Subcutaneous adipose tissue (tissue), 4 donors: ENCODE measurements around the gene GAMT. TPM values are rescaled to one million over a fixed set of nuclear protein-coding genes. Genes with fewer than 3 reads are reported as not detected.

Source experiments
- total RNA-seq, 4 donors: library from RNA; depleted of rRNA; stranded (reverse); fragments of >200 nt; gene quantifications; one replicate each; pipeline ENCODE4 v1.1.0, GENCODE V29; 2016
- TF ChIP-seq, protein P1 (sequence below): fragments of 450-650 bp; IDR thresholded peaks from one replicate; pipeline ENCODE4 v1.5.1; 2016; ENCODE audit warnings: low read depth, mild to moderate bottlenecking, control low read depth, antibody characterized with exemption, moderate library complexity

GAMT gene
- total RNA-seq, 4 donors from 2014 or later = 4.2 to 29.3 (median 17.2) TPM

- TF ChIP-seq, protein P1, sequence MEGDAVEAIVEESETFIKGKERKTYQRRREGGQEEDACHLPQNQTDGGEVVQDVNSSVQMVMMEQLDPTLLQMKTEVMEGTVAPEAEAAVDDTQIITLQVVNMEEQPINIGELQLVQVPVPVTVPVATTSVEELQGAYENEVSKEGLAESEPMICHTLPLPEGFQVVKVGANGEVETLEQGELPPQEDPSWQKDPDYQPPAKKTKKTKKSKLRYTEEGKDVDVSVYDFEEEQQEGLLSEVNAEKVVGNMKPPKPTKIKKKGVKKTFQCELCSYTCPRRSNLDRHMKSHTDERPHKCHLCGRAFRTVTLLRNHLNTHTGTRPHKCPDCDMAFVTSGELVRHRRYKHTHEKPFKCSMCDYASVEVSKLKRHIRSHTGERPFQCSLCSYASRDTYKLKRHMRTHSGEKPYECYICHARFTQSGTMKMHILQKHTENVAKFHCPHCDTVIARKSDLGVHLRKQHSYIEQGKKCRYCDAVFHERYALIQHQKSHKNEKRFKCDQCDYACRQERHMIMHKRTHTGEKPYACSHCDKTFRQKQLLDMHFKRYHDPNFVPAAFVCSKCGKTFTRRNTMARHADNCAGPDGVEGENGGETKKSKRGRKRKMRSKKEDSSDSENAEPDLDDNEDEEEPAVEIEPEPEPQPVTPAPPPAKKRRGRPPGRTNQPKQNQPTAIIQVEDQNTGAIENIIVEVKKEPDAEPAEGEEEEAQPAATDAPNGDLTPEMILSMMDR = no peak
Observed at GRCh38 chr19:1361601-1362386, 39.5 kb downstream of the GAMT start.

DNA sequence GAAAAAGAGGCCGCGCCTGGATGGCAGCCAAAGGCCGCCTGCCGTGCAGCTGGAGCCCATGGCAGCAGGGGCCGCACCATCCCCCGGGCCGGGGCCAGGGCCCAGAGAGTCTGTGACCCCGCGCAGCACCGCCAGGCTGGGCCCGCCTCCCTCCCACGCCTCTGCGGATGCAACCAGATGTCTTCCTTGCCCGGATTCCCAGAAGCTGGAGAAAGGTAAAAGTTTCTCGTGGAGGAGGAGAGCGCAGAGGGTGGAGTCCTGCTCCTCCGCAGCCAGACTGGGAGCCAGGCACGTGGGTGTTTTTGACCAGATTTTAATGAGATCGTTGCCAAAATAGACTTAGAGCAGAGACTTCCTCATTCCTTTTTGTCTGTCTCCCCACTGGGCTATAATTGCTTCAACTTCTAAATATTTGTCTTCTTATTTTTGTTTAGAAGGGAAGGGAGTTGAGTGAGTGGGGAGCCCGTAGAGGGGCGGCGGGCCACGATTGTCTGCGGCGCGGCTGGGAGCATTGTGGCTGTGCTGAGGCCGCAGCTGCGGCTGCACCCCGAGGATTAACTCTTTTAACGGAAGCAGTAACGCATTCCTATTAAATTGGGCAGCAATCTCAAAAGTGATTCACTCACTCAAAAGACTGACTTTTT lies 40.4 kb downstream of the GAMT start:
- TF ChIP-seq, protein P1 = no peak

GRCh38 chr19:1360126-1360817 lies 41.1 kb downstream of the GAMT start:
- TF ChIP-seq, protein P1 = no peak

- TF ChIP-seq, protein P1 = no peak
Observed at GRCh38 chr19:1357531-1358109, 43.7 kb downstream of the GAMT start.

DNA sequence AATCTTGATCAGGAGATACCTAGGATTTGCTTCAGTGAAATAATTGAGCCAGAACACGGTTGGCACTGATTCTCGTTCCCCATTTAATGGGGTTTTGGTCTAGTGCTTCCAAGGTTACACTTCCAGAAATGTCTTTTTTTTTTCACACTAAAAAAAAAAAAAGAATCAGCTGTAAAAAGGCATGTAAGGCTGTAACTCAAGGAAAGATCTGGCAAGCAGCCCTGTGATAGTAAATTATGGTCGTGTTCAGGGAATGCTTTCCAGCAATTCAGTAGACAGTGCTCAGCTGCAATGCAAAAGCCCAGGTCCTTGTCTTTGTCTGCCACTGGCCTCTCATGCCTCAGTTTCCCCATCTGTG lies 44.9 kb downstream of the GAMT start:
- TF ChIP-seq, protein P1 = no peak

DNA sequence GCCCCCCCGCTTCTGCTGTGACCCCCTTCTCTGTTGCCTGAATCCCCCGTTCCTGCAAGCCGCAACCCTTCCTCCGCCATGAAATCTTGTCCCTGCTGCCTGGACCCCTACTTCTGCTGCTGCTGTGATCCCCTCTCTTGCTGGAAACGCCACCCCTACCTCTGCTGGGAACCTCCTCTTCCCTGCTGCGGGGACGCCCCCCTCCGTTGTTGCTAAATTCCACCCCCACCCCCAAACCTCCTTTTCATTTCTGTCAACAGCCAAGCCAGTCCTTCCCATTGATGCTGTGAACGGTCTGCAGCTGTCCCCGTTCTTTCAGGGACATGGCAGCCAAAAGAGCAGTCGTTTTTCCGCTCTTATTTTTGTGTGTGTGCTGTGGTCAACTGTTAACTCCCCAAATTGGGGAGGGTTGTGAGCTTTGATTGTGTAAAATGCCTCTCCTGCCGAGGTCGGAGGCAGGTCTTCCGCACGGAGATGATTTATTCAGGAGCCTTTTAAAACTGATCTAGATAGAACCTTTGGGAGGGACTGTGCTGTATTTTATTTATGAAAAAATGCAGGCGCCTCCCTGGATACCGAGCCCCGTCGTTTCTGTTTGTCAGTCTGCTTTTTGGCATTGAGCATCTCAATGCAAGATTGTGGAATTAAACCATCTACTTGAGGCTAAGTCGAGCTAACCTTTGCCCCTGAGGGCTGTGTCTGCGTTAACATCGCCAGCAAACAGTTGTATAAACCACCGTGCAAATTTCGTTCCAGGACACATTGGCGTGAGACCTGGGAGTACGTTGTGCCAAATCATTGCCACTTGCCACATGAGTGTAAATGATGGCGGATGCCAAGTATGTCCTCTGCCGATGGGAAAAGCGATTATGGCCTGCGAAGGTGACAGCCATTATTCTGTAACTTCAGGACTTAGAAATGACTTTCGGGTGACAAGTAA lies 45.5 kb downstream of the GAMT start:
- TF ChIP-seq, protein P1 = no peak
